C4-2B (cell line): ENCODE data around the gene DENND2D.

Experiments used
- CTCF ChIP-seq: fragments of 450-650 bp; conservative IDR thresholded peaks from 2 replicates; pipeline ENCODE4 v1.5.1; 2017; ENCODE audit warnings: mild to moderate bottlenecking
- ZFX ChIP-seq: fragments of 450-650 bp; IDR thresholded peaks from 2 replicates; pipeline ENCODE4 v1.6.1; 2017

GRCh38 chr1:111211921-111212320, 11.5 kb upstream of the DENND2D start:
- TF ChIP-seq CTCF: no peak
- no peak for TF ChIP-seq ZFX
